DND-41 (cell line): Measurements from ENCODE around the gene DDB1.

Experiments used
- EZH2 ChIP-seq: IDR thresholded peaks from 3 replicates; pipeline ENCODE4 v1.6.1; 2012; ENCODE audit warnings: borderline replicate concordance, low read depth, mild to moderate bottlenecking, moderate library complexity, low read length, inconsistent platforms; ENCODE audit not compliant: severe bottlenecking
- TF ChIP-seq, protein P1 (sequence below): IDR thresholded peaks from 2 replicates; pipeline ENCODE4 v1.5.1; 2012; ENCODE audit warnings: borderline replicate concordance, low read length, moderate library complexity, mild to moderate bottlenecking; ENCODE audit not compliant: poor library complexity, severe bottlenecking; ENCODE audit errors: extremely low read depth

DNA sequence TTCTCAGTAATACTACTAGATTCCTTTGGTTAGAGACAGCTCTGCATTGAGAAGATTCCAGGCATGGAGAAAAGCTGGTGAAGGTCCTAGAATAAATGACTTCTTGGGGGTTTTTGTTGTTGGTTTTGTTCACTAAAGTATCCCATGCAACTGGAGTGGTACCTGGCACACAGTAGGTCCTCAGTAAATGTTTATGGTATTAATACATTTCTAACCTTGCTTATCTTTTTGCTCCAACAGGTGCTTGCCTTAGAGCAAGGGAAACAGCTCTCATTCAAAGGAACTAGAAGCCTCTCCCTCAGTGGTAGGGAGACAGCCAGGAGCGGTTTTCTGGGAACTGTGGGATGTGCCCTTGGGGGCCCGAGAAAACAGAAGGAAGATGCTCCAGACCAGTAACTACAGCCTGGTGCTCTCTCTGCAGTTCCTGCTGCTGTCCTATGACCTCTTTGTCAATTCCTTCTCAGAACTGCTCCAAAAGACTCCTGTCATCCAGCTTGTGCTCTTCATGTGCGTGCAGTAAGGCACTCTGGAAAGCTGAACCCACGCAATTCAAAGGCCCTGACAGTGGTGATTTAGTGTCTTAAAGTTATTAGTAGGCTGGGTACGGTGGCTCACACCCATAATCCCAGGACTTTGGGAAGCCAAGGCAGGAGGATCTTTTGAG, 31.2 kb upstream of the DDB1 start:
- TF ChIP-seq, protein P1, sequence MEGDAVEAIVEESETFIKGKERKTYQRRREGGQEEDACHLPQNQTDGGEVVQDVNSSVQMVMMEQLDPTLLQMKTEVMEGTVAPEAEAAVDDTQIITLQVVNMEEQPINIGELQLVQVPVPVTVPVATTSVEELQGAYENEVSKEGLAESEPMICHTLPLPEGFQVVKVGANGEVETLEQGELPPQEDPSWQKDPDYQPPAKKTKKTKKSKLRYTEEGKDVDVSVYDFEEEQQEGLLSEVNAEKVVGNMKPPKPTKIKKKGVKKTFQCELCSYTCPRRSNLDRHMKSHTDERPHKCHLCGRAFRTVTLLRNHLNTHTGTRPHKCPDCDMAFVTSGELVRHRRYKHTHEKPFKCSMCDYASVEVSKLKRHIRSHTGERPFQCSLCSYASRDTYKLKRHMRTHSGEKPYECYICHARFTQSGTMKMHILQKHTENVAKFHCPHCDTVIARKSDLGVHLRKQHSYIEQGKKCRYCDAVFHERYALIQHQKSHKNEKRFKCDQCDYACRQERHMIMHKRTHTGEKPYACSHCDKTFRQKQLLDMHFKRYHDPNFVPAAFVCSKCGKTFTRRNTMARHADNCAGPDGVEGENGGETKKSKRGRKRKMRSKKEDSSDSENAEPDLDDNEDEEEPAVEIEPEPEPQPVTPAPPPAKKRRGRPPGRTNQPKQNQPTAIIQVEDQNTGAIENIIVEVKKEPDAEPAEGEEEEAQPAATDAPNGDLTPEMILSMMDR = no peak
- TF ChIP-seq EZH2 = no peak
